ENCODE measurements around the gene IL13.

DNA sequence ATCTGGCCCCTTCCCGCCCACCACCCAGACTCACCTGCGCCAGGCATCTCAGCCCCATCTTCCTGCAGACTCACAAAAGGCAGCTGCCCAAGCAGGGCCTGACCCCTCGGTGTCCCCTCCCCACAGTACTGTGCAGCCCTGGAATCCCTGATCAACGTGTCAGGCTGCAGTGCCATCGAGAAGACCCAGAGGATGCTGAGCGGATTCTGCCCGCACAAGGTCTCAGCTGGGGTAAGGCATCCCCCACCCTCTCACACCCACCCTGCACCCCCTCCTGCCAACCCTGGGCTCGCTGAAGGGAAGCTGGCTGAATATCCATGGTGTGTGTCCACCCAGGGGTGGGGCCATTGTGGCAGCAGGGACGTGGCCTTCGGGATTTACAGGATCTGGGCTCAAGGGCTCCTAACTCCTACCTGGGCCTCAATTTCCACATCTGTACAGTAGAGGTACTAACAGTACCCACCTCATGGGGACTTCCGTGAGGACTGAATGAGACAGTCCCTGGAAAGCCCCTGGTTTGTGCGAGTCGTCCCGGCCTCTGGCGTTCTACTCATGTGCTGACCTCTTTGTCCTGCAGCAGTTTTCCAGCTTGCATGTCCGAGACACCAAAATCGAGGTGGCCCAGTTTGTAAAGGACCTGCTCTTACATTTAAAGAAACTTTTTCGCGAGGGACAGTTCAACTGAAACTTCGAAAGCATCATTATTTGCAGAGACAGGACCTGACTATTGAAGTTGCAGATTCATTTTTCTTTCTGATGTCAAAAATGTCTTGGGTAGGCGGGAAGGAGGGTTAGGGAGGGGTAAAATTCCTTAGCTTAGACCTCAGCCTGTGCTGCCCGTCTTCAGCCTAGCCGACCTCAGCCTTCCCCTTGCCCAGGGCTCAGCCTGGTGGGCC is 1.9 kb downstream of the IL13 start:
- TF ChIP-seq, protein P1, sequence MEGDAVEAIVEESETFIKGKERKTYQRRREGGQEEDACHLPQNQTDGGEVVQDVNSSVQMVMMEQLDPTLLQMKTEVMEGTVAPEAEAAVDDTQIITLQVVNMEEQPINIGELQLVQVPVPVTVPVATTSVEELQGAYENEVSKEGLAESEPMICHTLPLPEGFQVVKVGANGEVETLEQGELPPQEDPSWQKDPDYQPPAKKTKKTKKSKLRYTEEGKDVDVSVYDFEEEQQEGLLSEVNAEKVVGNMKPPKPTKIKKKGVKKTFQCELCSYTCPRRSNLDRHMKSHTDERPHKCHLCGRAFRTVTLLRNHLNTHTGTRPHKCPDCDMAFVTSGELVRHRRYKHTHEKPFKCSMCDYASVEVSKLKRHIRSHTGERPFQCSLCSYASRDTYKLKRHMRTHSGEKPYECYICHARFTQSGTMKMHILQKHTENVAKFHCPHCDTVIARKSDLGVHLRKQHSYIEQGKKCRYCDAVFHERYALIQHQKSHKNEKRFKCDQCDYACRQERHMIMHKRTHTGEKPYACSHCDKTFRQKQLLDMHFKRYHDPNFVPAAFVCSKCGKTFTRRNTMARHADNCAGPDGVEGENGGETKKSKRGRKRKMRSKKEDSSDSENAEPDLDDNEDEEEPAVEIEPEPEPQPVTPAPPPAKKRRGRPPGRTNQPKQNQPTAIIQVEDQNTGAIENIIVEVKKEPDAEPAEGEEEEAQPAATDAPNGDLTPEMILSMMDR (IDR thresholded peaks at IDR 0.05) = no peak
- TF ChIP-seq POLR2A (IDR thresholded peaks at IDR 0.05) = no peak

Measured in heart left ventricle (tissue), 13 donors.